Measurements from ENCODE around the gene NRN1L. TPM values are rescaled to one million over a fixed set of nuclear protein-coding genes. Genes with fewer than 3 reads are reported as not detected.
A peak's percentile ranks its signal among the peaks of the same experiment; 100 is the strongest.

The NRN1L gene
- total RNA-seq, 3 donors from 2014 or later (not counting 1 experiment from before 2014, with no cell fraction given), result 0.70 to 1.3 TPM; not detected in 1

GRCh38 chr16:67928561-67929364 is 44.1 kb downstream of the NRN1L start:
- no peaks in the 10 kb centered on the region for H3K27me3 ChIP-seq (ENCODE audit: control insufficient read depth, insufficient read depth, low read length)
- H3K4me3 ChIP-seq (ENCODE audit: low read length), result no peak overlapping the region
- Mint-ChIP-seq H3K4me3 (no peak overlapping the region), H3K27ac (peak overlapping the region in 1 of 2 donors; percentile 47), H3K27me3 (ENCODE audit: low read depth in 2 of 2) (no peaks in the 10 kb centered on the region), H3K36me3 (no peaks in the 10 kb centered on the region), H3K9me3 (no peaks in the 10 kb centered on the region), H3K4me1 (peaks cover 3 to 12% of the 10 kb centered on the region in 2 donors)
- peak; percentile 78 to 94 (median 85) for ATAC-seq
- H3K4me1 ChIP-seq (ENCODE audit: control insufficient read depth, insufficient read depth, low read length), result peaks cover 7% of the 10 kb centered on the region
- peak; percentile 75 for TF ChIP-seq CTCF (IDR thresholded peaks at IDR 0.05)
- H3K36me3 ChIP-seq (ENCODE audit: control insufficient read depth, insufficient read depth, low read length), result peaks cover 57% of the 10 kb centered on the region
- no peaks in the 10 kb centered on the region for H3K9me3 ChIP-seq (ENCODE audit: control insufficient read depth, insufficient read depth, low read length)
- H3K27ac ChIP-seq (ENCODE audit: low read length), result no peak overlapping the region
- 57% methylated on average over 16 of the region's 16 CpGs for WGBS (ENCODE audit: insufficient coverage)
- DNase-seq, result peak; percentile 54 to 85
- intact Hi-C loops (cut with micrococcal nuclease), result loop anchor here (2.0 to 5.0 kb wide), 3 partner anchors 41 to 256 kb away; no protein-coding TSS in a partner anchor

- no peak overlapping the region for H3K4me3 ChIP-seq (ENCODE audit: low read length)
- Mint-ChIP-seq H3K9me3 (no peaks in the 10 kb centered on the region), H3K27ac (peak overlapping the region in 1 of 2 donors; percentile 22), H3K27me3 (ENCODE audit: low read depth in 2 of 2) (no peaks in the 10 kb centered on the region), H3K36me3 (no peaks in the 10 kb centered on the region), H3K4me3 (no peak overlapping the region), H3K4me1 (peaks cover 12 to 26% of the 10 kb centered on the region in 2 donors)
- 97% methylated on average over 14 of the region's 14 CpGs for WGBS (ENCODE audit: insufficient coverage)
- ATAC-seq (no peak), DNase-seq (no peak)
- intact Hi-C loops (cut with micrococcal nuclease), result no loop called here
- no peak overlapping the region for H3K27ac ChIP-seq (ENCODE audit: low read length)
- H3K4me1 ChIP-seq (ENCODE audit: control insufficient read depth, insufficient read depth, low read length), result peaks cover 21% of the 10 kb centered on the region
- H3K27me3 ChIP-seq (ENCODE audit: control insufficient read depth, insufficient read depth, low read length), result no peaks in the 10 kb centered on the region
- peaks cover 69% of the 10 kb centered on the region for H3K36me3 ChIP-seq (ENCODE audit: control insufficient read depth, insufficient read depth, low read length)
- TF ChIP-seq CTCF (IDR thresholded peaks at IDR 0.05), result no peak
- no peaks in the 10 kb centered on the region for H3K9me3 ChIP-seq (ENCODE audit: control insufficient read depth, insufficient read depth, low read length)
Observed at GRCh38 chr16:67930191-67930590, 45.5 kb downstream of the NRN1L start.

GRCh38 chr16:67930678-67931211 is 46.1 kb downstream of the NRN1L start:
- DNase-seq (no peak), ATAC-seq (no peak)
- H3K4me1 ChIP-seq (ENCODE audit: control insufficient read depth, insufficient read depth, low read length), result peaks cover 25% of the 10 kb centered on the region
- no peak overlapping the region for H3K4me3 ChIP-seq (ENCODE audit: low read length)
- intact Hi-C loops (cut with micrococcal nuclease), result no loop called here
- H3K9me3 ChIP-seq (ENCODE audit: control insufficient read depth, insufficient read depth, low read length), result no peaks in the 10 kb centered on the region
- 97% methylated on average over 17 of the region's 17 CpGs for WGBS (ENCODE audit: insufficient coverage)
- no peak overlapping the region for H3K27ac ChIP-seq (ENCODE audit: low read length)
- Mint-ChIP-seq H3K9me3 (no peaks in the 10 kb centered on the region), H3K4me3 (no peak overlapping the region), H3K4me1 (peaks cover 17 to 32% of the 10 kb centered on the region in 2 donors), H3K36me3 (no peaks in the 10 kb centered on the region), H3K27ac (peak overlapping the region in 1 of 2 donors; percentile 68), H3K27me3 (ENCODE audit: low read depth in 2 of 2) (no peaks in the 10 kb centered on the region)
- no peak for TF ChIP-seq CTCF (IDR thresholded peaks at IDR 0.05)
- H3K27me3 ChIP-seq (ENCODE audit: control insufficient read depth, insufficient read depth, low read length), result no peaks in the 10 kb centered on the region
- peaks cover 73% of the 10 kb centered on the region for H3K36me3 ChIP-seq (ENCODE audit: control insufficient read depth, insufficient read depth, low read length)
